ENCODE measurements around the gene NLRP4.

The NLRP4 gene

GRCh38 chr19:55838906-55839305 is 2.6 kb downstream of the NLRP4 start:
- no peak for TF ChIP-seq CTCF (IDR thresholded peaks at IDR 0.05; ENCODE audit: control insufficient read depth, extremely low read depth, insufficient read depth)
- DNase-seq (ENCODE audit: low read depth), result no peak
- H3K4me3 ChIP-seq (ENCODE audit: low read depth, low read length), result no peak overlapping the region

GRCh38 chr19:55855160-55855559 is 18.8 kb downstream of the NLRP4 start:
- no peak overlapping the region for H3K4me3 ChIP-seq (ENCODE audit: low read depth, low read length)
- no peak for DNase-seq (ENCODE audit: low read depth)
- TF ChIP-seq CTCF (IDR thresholded peaks at IDR 0.05; ENCODE audit: control insufficient read depth, extremely low read depth, insufficient read depth), result no peak

- H3K4me3 ChIP-seq (ENCODE audit: low read depth, low read length), result no peak overlapping the region
- no peak for TF ChIP-seq CTCF (IDR thresholded peaks at IDR 0.05; ENCODE audit: control insufficient read depth, extremely low read depth, insufficient read depth)
- DNase-seq (ENCODE audit: low read depth), result no peak
Measured at GRCh38 chr19:55857149-55857548, 20.8 kb downstream of the NLRP4 start.

- TF ChIP-seq CTCF (IDR thresholded peaks at IDR 0.05; ENCODE audit: control insufficient read depth, extremely low read depth, insufficient read depth), result no peak
- no peak overlapping the region for H3K4me3 ChIP-seq (ENCODE audit: low read depth, low read length)
- DNase-seq (ENCODE audit: low read depth), result no peak
Measured at GRCh38 chr19:55857974-55858373, 21.6 kb downstream of the NLRP4 start.

- DNase-seq (ENCODE audit: low read depth), result no peak
- no peak overlapping the region for H3K4me3 ChIP-seq (ENCODE audit: low read depth, low read length)
- TF ChIP-seq CTCF (IDR thresholded peaks at IDR 0.05; ENCODE audit: control insufficient read depth, extremely low read depth, insufficient read depth), result no peak
Measured at GRCh38 chr19:55858401-55858800, 22.1 kb downstream of the NLRP4 start.

GRCh38 chr19:55858969-55859368 is 22.6 kb downstream of the NLRP4 start:
- TF ChIP-seq CTCF (IDR thresholded peaks at IDR 0.05; ENCODE audit: control insufficient read depth, extremely low read depth, insufficient read depth), result no peak
- DNase-seq (ENCODE audit: low read depth), result no peak
- H3K4me3 ChIP-seq (ENCODE audit: low read depth, low read length), result no peak overlapping the region

- DNase-seq (ENCODE audit: low read depth), result no peak
- no peak for TF ChIP-seq CTCF (IDR thresholded peaks at IDR 0.05; ENCODE audit: control insufficient read depth, extremely low read depth, insufficient read depth)
- H3K4me3 ChIP-seq (ENCODE audit: low read depth, low read length), result no peak overlapping the region
Measured at GRCh38 chr19:55866521-55866920, 30.2 kb downstream of the NLRP4 start.
